Fibroblast of skin of left biceps (primary cell): ENCODE measurements around the gene RSPH10B2.
"Not testable (repeated sequence)": the region's sequence is repeated elsewhere in the genome, so short reads cannot be mapped to it uniquely, and the experiment has no call there.

ENCODE experiments used
- DNase-seq, 2 experiments: peaks; one replicate each; pipeline ENCODE4 v3.0.0-alpha.2; 2013; ENCODE audit warnings: low read depth in 2 of 2

The RSPH10B2 gene

GRCh38 chr7:6842278-6842921 is 88.5 kb downstream of the RSPH10B2 start:
- not testable (repeated sequence) for DNase-seq

DNA sequence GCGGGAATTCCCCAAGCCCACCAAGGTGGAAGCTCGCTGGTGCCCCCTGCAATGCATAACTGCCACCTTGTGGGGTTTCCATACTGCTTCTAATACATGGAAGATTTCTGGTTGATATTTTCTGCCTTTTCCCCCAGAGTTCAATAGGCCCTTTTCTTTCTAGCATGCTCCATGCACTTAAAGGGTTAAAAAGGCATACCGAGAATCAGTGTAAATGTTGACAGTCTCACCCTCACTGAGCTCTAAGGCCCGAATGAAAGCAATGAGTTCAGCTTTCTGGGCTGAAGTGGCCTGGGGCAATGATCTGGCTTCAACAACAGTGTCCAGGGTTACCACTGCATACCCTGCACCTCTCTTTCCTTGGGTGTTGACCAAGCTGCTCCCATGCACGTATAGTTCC is 89.2 kb downstream of the RSPH10B2 start:
- not testable (repeated sequence) for DNase-seq

GRCh38 chr7:6843654-6844053 is 89.8 kb downstream of the RSPH10B2 start:
- DNase-seq = not testable (repeated sequence)

- not testable (repeated sequence) for DNase-seq
These were observed 92.1 kb downstream of the RSPH10B2 start for GRCh38 chr7:6845971-6846449.

- not testable (repeated sequence) for DNase-seq
These were observed 93.8 kb downstream of the RSPH10B2 start for GRCh38 chr7:6847751-6848150.
